Astrocyte (in vitro differentiated cells and primary cell): ENCODE measurements around the gene FBXL12. TPM values are rescaled to one million over a fixed set of nuclear protein-coding genes. Genes with fewer than 3 reads are reported as not detected.

Experiments used
- DNase-seq: peaks from one replicate; pipeline ENCODE4 v3.0.0-alpha.2; 2010; ENCODE audit warnings: low read depth
- FAIRE-seq: peaks from 2 replicates; lab custom pipeline; 2011; peaks lifted over from hg19 to GRCh38; lab: Jason Lieb, UNC
- H2AFZ ChIP-seq: 2 replicates; pipeline ENCODE4 v1.6.0; 2012; ENCODE audit warnings: low read depth, low read length, inconsistent platforms
- H3K27ac ChIP-seq: 2 replicates; pipeline ENCODE4 v1.5.1; 2011; ENCODE audit warnings: low read depth, low read length, inconsistent platforms
- H3K27me3 ChIP-seq: 2 replicates; pipeline ENCODE4 v1.6.0; 2011; ENCODE audit warnings: low read length, inconsistent platforms; ENCODE audit not compliant: insufficient read depth
- H3K36me3 ChIP-seq: 2 replicates; pipeline ENCODE4 v1.5.1; 2011; ENCODE audit warnings: low read length, inconsistent platforms; ENCODE audit not compliant: insufficient read depth
- H3K4me1 ChIP-seq: 2 replicates; pipeline ENCODE4 v1.5.1; 2011; ENCODE audit warnings: low read length, inconsistent platforms; ENCODE audit not compliant: insufficient read depth
- H3K4me2 ChIP-seq: 2 replicates; pipeline ENCODE4 v1.6.0; 2012; ENCODE audit warnings: low read length, inconsistent platforms
- H3K4me3 ChIP-seq: 2 replicates; pipeline ENCODE4 v1.5.1; 2011; ENCODE audit warnings: low read depth, mild to moderate bottlenecking, low read length, inconsistent platforms; ENCODE audit not compliant: insufficient read depth
- H3K79me2 ChIP-seq: 2 replicates; pipeline ENCODE4 v1.6.0; 2012; ENCODE audit warnings: mild to moderate bottlenecking, low read length, inconsistent platforms; ENCODE audit not compliant: insufficient read depth
- H3K9ac ChIP-seq: 2 replicates; pipeline ENCODE4 v1.6.0; 2012; ENCODE audit warnings: mild to moderate bottlenecking, low read length, inconsistent platforms
- H3K9me3 ChIP-seq: 2 replicates; pipeline ENCODE4 v1.5.1; 2012; ENCODE audit warnings: low read depth, mild to moderate bottlenecking, low read length, inconsistent platforms; ENCODE audit not compliant: insufficient read depth
- H4K20me1 ChIP-seq: 2 replicates; pipeline ENCODE4 v1.6.0; 2012; ENCODE audit warnings: low read length, inconsistent platforms; ENCODE audit not compliant: insufficient read depth
- H3K27ac Mint-ChIP-seq: one replicate; pipeline ENCODE4 v1.8.0; 2021; ENCODE audit warnings: mild to moderate bottlenecking, mixed read lengths; ENCODE audit not compliant: unreplicated experiment
- H3K27me3 Mint-ChIP-seq: one replicate; pipeline ENCODE4 v1.8.0; 2021; ENCODE audit warnings: low read depth, mixed read lengths; ENCODE audit not compliant: unreplicated experiment
- H3K36me3 Mint-ChIP-seq: one replicate; pipeline ENCODE4 v1.8.0; 2021; ENCODE audit warnings: low read depth, mixed read lengths; ENCODE audit not compliant: unreplicated experiment
- H3K4me1 Mint-ChIP-seq: one replicate; pipeline ENCODE4 v1.8.0; 2021; ENCODE audit warnings: low read depth, mixed read lengths; ENCODE audit not compliant: unreplicated experiment
- H3K4me3 Mint-ChIP-seq: one replicate; pipeline ENCODE4 v1.8.0; 2021; ENCODE audit warnings: mild to moderate bottlenecking, moderate library complexity, mixed read lengths; ENCODE audit not compliant: unreplicated experiment
- H3K9me3 Mint-ChIP-seq: one replicate; pipeline ENCODE4 v1.8.0; 2021; ENCODE audit warnings: mild to moderate bottlenecking, mixed read lengths; ENCODE audit not compliant: unreplicated experiment
- EZH2 ChIP-seq: IDR thresholded peaks from 2 replicates; pipeline ENCODE4 v1.6.1; 2012; ENCODE audit warnings: mild to moderate bottlenecking, low read length, inconsistent platforms; ENCODE audit not compliant: insufficient read depth
- total RNA-seq: library from RNA; stranded (reverse); gene quantifications from 2 replicates; pipeline ENCODE4 v1.2.1, GENCODE V29; 2021
- TF ChIP-seq, protein P1 (sequence below): IDR thresholded peaks from 2 replicates; pipeline ENCODE4 v1.5.1; 2011; ENCODE audit warnings: low read depth, mild to moderate bottlenecking, inconsistent platforms, low read length, moderate library complexity; ENCODE audit not compliant: insufficient read depth

Gene FBXL12
- total RNA-seq, 1 donor from 2014 or later, result 54.2 TPM

DNA sequence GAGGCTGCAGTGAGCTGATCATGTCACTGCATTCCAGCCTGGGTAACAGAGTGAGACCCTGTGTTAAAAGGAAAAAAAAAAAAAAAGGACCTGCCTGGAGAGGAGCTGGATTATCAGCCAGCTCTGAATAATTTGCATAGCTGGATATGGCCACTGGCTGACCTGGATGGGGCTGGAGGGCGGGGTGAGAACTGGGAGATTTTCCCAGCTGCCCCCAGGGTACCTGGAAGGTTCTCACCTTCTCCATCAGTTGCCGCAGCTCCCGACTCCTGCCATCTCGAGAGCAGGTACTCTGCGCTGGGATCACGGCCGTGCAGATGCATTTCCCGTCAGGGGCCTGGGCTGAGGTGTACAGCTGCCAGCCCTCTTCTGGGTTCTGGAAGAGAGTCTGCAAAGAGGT lies 41.5 kb upstream of the FBXL12 start:
- Histone ChIP-seq H3K9me3 (no peaks in the 10 kb centered on the region), H3K4me1 (no peaks in the 10 kb centered on the region), H3K36me3 (no peaks in the 10 kb centered on the region), H3K4me2 (no peak overlapping the region), H3K9ac (no peak overlapping the region), H2AFZ (no peak overlapping the region), H3K79me2 (no peaks in the 10 kb centered on the region), H3K4me3 (no peak overlapping the region), H3K27ac (no peak overlapping the region), H4K20me1 (no peaks in the 10 kb centered on the region), H3K27me3 (no peaks in the 10 kb centered on the region)
- DNase-seq (no peak), FAIRE-seq (no peak)
- H3K27ac Mint-ChIP-seq, result no peak overlapping the region
- H3K4me3 Mint-ChIP-seq, result no peak overlapping the region
- peaks cover 4% of the 10 kb centered on the region for H3K4me1 Mint-ChIP-seq
- H3K27me3 Mint-ChIP-seq, result peaks cover 2% of the 10 kb centered on the region
- H3K9me3 Mint-ChIP-seq, result peaks cover 3% of the 10 kb centered on the region
- H3K36me3 Mint-ChIP-seq, result peaks cover 29% of the 10 kb centered on the region
- TF ChIP-seq, protein P1, sequence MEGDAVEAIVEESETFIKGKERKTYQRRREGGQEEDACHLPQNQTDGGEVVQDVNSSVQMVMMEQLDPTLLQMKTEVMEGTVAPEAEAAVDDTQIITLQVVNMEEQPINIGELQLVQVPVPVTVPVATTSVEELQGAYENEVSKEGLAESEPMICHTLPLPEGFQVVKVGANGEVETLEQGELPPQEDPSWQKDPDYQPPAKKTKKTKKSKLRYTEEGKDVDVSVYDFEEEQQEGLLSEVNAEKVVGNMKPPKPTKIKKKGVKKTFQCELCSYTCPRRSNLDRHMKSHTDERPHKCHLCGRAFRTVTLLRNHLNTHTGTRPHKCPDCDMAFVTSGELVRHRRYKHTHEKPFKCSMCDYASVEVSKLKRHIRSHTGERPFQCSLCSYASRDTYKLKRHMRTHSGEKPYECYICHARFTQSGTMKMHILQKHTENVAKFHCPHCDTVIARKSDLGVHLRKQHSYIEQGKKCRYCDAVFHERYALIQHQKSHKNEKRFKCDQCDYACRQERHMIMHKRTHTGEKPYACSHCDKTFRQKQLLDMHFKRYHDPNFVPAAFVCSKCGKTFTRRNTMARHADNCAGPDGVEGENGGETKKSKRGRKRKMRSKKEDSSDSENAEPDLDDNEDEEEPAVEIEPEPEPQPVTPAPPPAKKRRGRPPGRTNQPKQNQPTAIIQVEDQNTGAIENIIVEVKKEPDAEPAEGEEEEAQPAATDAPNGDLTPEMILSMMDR, result no peak
- no peak for TF ChIP-seq EZH2

DNA sequence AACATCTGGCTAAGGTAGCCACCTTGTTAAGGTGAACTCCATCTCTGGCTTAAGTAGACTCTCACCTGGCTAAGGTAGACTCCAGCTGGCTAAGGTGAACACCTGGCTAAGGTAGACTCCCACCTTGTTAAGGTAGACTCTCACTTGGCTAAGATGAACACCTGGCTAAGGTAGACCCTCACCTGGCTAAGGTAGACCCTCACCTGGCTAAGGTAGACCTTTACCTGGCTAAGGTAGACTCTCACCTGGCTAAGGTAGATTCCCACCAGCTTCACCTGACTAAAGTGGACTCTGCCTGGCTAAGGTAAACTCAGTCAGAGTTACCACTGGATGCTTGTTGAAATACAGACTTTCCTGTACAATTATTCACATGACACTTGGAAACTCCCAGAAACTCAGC lies 39.9 kb upstream of the FBXL12 start:
- Mint-ChIP-seq H3K9me3 (peaks cover 5% of the 10 kb centered on the region), H3K27me3 (peaks cover 2% of the 10 kb centered on the region), H3K4me3 (no peak overlapping the region), H3K4me1 (peaks cover 5% of the 10 kb centered on the region), H3K27ac (no peak overlapping the region), H3K36me3 (peaks cover 34% of the 10 kb centered on the region)
- Histone ChIP-seq H2AFZ (no peak overlapping the region), H3K36me3 (no peaks in the 10 kb centered on the region), H3K79me2 (no peaks in the 10 kb centered on the region), H3K4me2 (no peak overlapping the region), H3K27ac (no peak overlapping the region), H3K9me3 (no peaks in the 10 kb centered on the region), H3K4me1 (no peaks in the 10 kb centered on the region), H3K27me3 (no peaks in the 10 kb centered on the region), H3K9ac (no peak overlapping the region), H4K20me1 (no peaks in the 10 kb centered on the region), H3K4me3 (no peak overlapping the region)
- TF ChIP-seq, protein P1, result no peak
- TF ChIP-seq EZH2, result no peak
- no peak for DNase-seq
- FAIRE-seq, result no peak

DNA sequence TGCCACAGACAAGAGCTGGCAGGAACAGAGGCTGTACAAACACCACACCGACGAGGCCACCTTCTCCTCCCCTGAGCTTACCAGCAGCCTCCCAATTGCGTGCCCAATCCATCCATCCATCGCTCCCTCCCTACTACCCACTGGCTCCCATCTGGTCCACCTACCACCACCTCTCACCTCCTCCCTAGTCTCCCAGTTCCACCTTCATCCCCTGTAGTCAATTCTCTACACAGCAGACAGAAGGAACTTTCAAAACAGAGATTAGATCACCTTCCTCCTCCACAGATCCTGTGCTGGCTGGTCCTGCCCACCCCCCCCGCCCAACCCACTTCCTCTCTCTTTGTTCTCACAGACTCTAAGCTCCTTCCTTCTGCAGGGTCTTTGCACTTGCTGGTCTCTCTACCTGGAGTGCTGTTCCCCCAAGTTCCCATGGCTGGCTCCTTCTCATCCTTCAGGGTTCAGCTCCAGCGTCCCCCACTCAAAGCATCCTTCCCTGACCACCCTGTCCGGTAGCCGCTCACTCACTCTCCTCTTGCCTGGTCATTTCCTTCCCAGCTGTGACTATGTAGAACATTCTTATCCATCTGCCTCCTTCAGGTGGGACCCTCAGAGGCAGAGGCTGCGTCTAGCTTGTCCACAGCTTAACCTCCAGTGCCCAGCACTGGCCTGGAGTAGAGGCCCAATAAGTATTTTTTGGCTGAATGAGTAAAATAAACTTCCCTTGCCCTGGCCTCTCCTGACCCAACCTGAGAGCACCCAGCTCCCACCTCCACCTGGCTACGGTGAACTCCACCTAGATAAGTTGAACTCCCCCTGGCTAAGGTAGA lies 39.3 kb upstream of the FBXL12 start:
- Histone ChIP-seq H3K4me1 (peaks cover 3% of the 10 kb centered on the region), H3K79me2 (no peaks in the 10 kb centered on the region), H3K4me2 (no peak overlapping the region), H3K27me3 (no peaks in the 10 kb centered on the region), H3K27ac (no peak overlapping the region), H3K9ac (no peak overlapping the region), H3K36me3 (no peaks in the 10 kb centered on the region), H3K9me3 (no peaks in the 10 kb centered on the region), H4K20me1 (no peaks in the 10 kb centered on the region), H2AFZ (no peak overlapping the region), H3K4me3 (no peak overlapping the region)
- no peak for FAIRE-seq
- Mint-ChIP-seq H3K27ac (peak overlapping the region; percentile 4), H3K4me3 (no peak overlapping the region), H3K36me3 (peaks cover 35% of the 10 kb centered on the region), H3K27me3 (peaks cover 2% of the 10 kb centered on the region), H3K9me3 (peaks cover 6% of the 10 kb centered on the region), H3K4me1 (peaks cover 11% of the 10 kb centered on the region)
- TF ChIP-seq, protein P1, result no peak
- TF ChIP-seq EZH2, result no peak
- no peak for DNase-seq
